Measurements from ENCODE around the gene FA2H. TPM values are rescaled to one million over a fixed set of nuclear protein-coding genes. Genes with fewer than 3 reads are reported as not detected.
"Not testable (repeated sequence)": the region's sequence is repeated elsewhere in the genome, so short reads cannot be mapped to it uniquely, and the experiment has no call there.

Gene FA2H
- total and polyA plus RNA-seq, 8 donors, result 2.2 to 6.4 (median 4.1) TPM

DNA sequence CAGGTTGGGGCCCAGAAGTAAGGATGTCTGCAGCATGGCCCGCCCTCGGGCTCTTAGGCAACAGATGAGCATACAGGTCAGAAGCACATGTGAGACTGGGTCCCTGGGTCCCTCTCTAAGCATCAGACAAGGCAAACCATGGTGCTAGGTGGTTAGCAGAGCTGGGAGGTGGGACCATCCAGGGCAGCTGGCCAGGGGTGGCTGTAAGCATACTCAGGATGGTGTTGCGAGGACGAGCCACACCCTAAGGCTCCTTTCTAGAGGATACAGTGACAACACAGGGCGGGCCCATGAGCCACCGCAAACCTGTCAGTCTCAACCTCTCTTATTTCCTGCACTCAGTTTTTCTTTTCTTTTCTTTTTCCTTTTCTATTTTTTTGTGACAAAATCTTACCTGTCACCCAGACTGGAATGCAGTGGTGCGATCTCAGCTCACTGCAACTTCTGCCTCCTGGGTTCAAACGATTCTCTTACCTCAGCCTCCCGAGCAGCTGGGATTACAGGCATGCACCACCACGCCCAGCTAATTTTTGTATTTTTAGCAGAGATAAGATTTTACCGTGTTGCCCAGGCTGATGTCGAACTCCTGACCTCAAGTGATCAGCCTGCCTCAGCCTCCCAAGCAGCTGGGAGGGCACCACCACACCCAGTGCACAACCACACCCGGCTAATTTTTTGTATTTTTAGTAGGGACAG is 3.6 kb downstream of the FA2H start:
- Histone ChIP-seq H3K4me1 (no peaks in the 10 kb centered on the region), H3K27me3 (no peaks in the 10 kb centered on the region), H3K4me3 (no peak overlapping the region), H3K9me3 (no peaks in the 10 kb centered on the region), H3K27ac (no peak overlapping the region), H3K36me3 (no peaks in the 10 kb centered on the region)
- no peak for ATAC-seq
- no peak for FAIRE-seq
- 86 to 91% methylated on average over 13 of the region's 13 CpGs for WGBS, 2 donors
- no peak for DNase-seq
- intact Hi-C loops (cut with DNase I), result no loop called here
- TF ChIP-seq, protein P1, sequence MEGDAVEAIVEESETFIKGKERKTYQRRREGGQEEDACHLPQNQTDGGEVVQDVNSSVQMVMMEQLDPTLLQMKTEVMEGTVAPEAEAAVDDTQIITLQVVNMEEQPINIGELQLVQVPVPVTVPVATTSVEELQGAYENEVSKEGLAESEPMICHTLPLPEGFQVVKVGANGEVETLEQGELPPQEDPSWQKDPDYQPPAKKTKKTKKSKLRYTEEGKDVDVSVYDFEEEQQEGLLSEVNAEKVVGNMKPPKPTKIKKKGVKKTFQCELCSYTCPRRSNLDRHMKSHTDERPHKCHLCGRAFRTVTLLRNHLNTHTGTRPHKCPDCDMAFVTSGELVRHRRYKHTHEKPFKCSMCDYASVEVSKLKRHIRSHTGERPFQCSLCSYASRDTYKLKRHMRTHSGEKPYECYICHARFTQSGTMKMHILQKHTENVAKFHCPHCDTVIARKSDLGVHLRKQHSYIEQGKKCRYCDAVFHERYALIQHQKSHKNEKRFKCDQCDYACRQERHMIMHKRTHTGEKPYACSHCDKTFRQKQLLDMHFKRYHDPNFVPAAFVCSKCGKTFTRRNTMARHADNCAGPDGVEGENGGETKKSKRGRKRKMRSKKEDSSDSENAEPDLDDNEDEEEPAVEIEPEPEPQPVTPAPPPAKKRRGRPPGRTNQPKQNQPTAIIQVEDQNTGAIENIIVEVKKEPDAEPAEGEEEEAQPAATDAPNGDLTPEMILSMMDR (IDR thresholded peaks at IDR 0.05), result no peak

- Histone ChIP-seq H3K4me1 (no peaks in the 10 kb centered on the region), H3K4me3 (no peak overlapping the region), H3K27ac (no peak overlapping the region), H3K9me3 (no peaks in the 10 kb centered on the region), H3K27me3 (no peaks in the 10 kb centered on the region), H3K36me3 (no peaks in the 10 kb centered on the region)
- intact Hi-C loops (cut with DNase I), result no loop called here
- ATAC-seq (no peak), DNase-seq (no peak), FAIRE-seq (no peak)
- TF ChIP-seq, protein P1 (IDR thresholded peaks at IDR 0.05), result no peak
- WGBS, 2 donors, result 54 to 55% methylated on average over 10 of the region's 10 CpGs
Measured at GRCh38 chr16:74769586-74770190, 4.9 kb downstream of the FA2H start.

GRCh38 chr16:74768239-74768638 is 6.4 kb downstream of the FA2H start:
- no peak for ATAC-seq
- WGBS, 2 donors, result 81 to 87% methylated on average over 6 of the region's 6 CpGs
- Histone ChIP-seq H3K4me1 (no peaks in the 10 kb centered on the region), H3K36me3 (no peaks in the 10 kb centered on the region), H3K4me3 (no peak overlapping the region), H3K27ac (no peak overlapping the region), H3K9me3 (no peaks in the 10 kb centered on the region), H3K27me3 (no peaks in the 10 kb centered on the region)
- TF ChIP-seq, protein P1 (IDR thresholded peaks at IDR 0.05), result no peak
- intact Hi-C loops (cut with DNase I), result no loop called here
- no peak for FAIRE-seq
- no peak for DNase-seq

DNA sequence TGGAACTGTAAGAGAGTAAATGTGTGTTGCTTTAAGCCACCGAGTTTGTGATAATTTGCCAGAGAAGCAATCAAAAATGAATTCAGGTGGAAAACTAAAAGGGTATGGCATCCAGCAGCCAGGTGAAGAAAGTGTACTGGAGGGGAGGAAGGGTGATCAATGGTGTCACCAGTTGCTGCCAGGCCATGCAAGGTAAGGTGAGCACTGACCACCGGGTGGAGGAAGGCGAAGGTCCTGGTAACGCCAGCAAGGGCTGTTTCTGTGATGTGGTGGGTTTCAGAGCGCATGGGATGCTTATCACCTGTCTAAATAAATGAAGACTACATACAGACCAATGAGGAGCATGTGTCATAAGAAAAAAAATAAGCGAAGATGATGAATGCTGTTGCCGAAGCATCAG is 6.9 kb downstream of the FA2H start:
- no peaks in the 10 kb centered on the region for H3K27me3 ChIP-seq
- WGBS, 2 donors, result 90 to 92% methylated on average over 7 of the region's 7 CpGs
- H3K36me3 ChIP-seq, result no peaks in the 10 kb centered on the region
- no peaks in the 10 kb centered on the region for H3K4me1 ChIP-seq
- TF ChIP-seq, protein P1 (IDR thresholded peaks at IDR 0.05), result no peak
- no peaks in the 10 kb centered on the region for H3K9me3 ChIP-seq
- DNase-seq, result no peak
- H3K27ac ChIP-seq, result no peak overlapping the region
- ATAC-seq, result no peak
- no peak overlapping the region for H3K4me3 ChIP-seq
- intact Hi-C loops (cut with DNase I), result no loop called here
- FAIRE-seq, result no peak

- no peak for ATAC-seq
- WGBS, 2 donors, result 92 to 96% methylated on average over 7 of the region's 7 CpGs
- Histone ChIP-seq H3K36me3 (no peaks in the 10 kb centered on the region), H3K27me3 (no peaks in the 10 kb centered on the region), H3K4me1 (no peaks in the 10 kb centered on the region), H3K27ac (no peak overlapping the region), H3K4me3 (no peak overlapping the region), H3K9me3 (no peaks in the 10 kb centered on the region)
- intact Hi-C loops (cut with DNase I), result no loop called here
- TF ChIP-seq, protein P1 (IDR thresholded peaks at IDR 0.05), result no peak
- no peak for DNase-seq
- FAIRE-seq, result no peak
Measured at GRCh38 chr16:74766729-74767128, 7.9 kb downstream of the FA2H start.

GRCh38 chr16:74764184-74764583 is 10.4 kb downstream of the FA2H start:
- H3K27me3 ChIP-seq; ATAC-seq; DNase-seq; H3K36me3 ChIP-seq; H3K4me3 ChIP-seq; H3K27ac ChIP-seq; FAIRE-seq; H3K9me3 ChIP-seq; H3K4me1 ChIP-seq; intact Hi-C loops (cut with DNase I): not testable (repeated sequence)
- WGBS, 2 donors, result 83 to 87% methylated on average over 3 of the region's 3 CpGs

Measured in pancreas (tissue), 10 donors.